PC-3 (cell line): Measurements from ENCODE around the gene ERP44. TPM values are rescaled to one million over a fixed set of nuclear protein-coding genes. Genes with fewer than 3 reads are reported as not detected.
"Not testable (repeated sequence)": the region's sequence is repeated elsewhere in the genome, so short reads cannot be mapped to it uniquely, and the experiment has no call there.

Source experiments
- ATAC-seq: fragments of 200-7000 bp; cut with Tn5 transposase; 2 replicates; pipeline ENCODE4 v1.9.1; 2020; ENCODE audit warnings: mild to moderate bottlenecking, moderate library complexity
- BruUV-seq: library from RNA; stranded (reverse); fragments of 400-500 nt; replicated peaks from 2 replicates; lab custom pipeline; 2021; lab: Mats Ljungman, UMichigan
- CTCF ChIA-PET: fragments of 300-600 bp; sonication (Branson Sonifier 250); formaldehyde crosslinking; loops from one replicate; lab custom pipeline; 2022; ENCODE audit warnings: antibody characterized with exemption; lab: Charles Lee
- POLR2A ChIA-PET: fragments of 300-600 bp; sonication (Branson Sonifier 250); formaldehyde crosslinking; loops from one replicate; lab custom pipeline; 2022; ENCODE audit warnings: antibody characterized with exemption; ENCODE audit not compliant: unreplicated experiment; lab: Charles Lee
- DNase-seq: peaks from one replicate; pipeline ENCODE4 v3.0.0-alpha.2; 2015
- H2AFZ ChIP-seq: fragments of 300-600 bp; sonication (generic); 2 replicates; pipeline ENCODE4 v1.6.0; 2016; ENCODE audit warnings: antibody characterized with exemption, low read length
- H3F3A ChIP-seq: fragments of 300-600 bp; sonication (generic); one replicate; pipeline ENCODE4 v1.6.0; 2017; ENCODE audit warnings: antibody characterized with exemption, low read length, control low read depth, mild to moderate bottlenecking; ENCODE audit not compliant: unreplicated experiment
- H3K27ac ChIP-seq: fragments of 300-600 bp; sonication (generic); 2 replicates; pipeline ENCODE4 v1.5.1; 2016; ENCODE audit warnings: mild to moderate bottlenecking, low read length
- H3K27me3 ChIP-seq: fragments of 300-600 bp; sonication (generic); 2 replicates; pipeline ENCODE4 v1.6.1; 2016; ENCODE audit warnings: low read length, mixed read lengths
- H3K36me3 ChIP-seq: fragments of 300-600 bp; sonication (generic); 2 replicates; pipeline ENCODE4 v1.6.1; 2016; ENCODE audit warnings: low read depth, mixed run types, low read length, mixed read lengths
- H3K4me1 ChIP-seq: fragments of 300-600 bp; sonication (generic); 2 replicates; pipeline ENCODE4 v1.5.1; 2016; ENCODE audit warnings: low read length; ENCODE audit not compliant: insufficient read depth
- H3K4me2 ChIP-seq: fragments of 300-600 bp; sonication (generic); 2 replicates; pipeline ENCODE4 v1.6.0; 2016; ENCODE audit warnings: low read length
- H3K4me3 ChIP-seq: fragments of 300-600 bp; sonication (generic); 2 replicates; pipeline ENCODE4 v1.5.1; 2016; ENCODE audit warnings: mild to moderate bottlenecking, low read length, mixed read lengths
- H3K79me2 ChIP-seq: fragments of 300-600 bp; sonication (generic); 2 replicates; pipeline ENCODE4 v1.6.1; 2017; ENCODE audit warnings: low read length, mixed read lengths
- H3K9ac ChIP-seq: fragments of 300-600 bp; sonication (generic); 2 replicates; pipeline ENCODE4 v1.6.0; 2016; ENCODE audit warnings: mild to moderate bottlenecking, low read length
- H3K9me2 ChIP-seq: fragments of 300-600 bp; sonication (generic); replicated peaks from 2 replicates; pipeline ENCODE4 v1.6.1; 2016; ENCODE audit warnings: mixed run types, low read length, mixed read lengths
- H3K9me3 ChIP-seq: fragments of 300-600 bp; sonication (generic); 2 replicates; pipeline ENCODE4 v1.6.1; 2016; ENCODE audit warnings: low read length, mixed read lengths
- H4K20me1 ChIP-seq: fragments of 300-600 bp; sonication (generic); 2 replicates; pipeline ENCODE4 v1.6.1; 2016; ENCODE audit warnings: low read length, mixed read lengths
- EZH2 ChIP-seq: fragments of 300-600 bp; sonication (generic); IDR thresholded peaks from one replicate; pipeline ENCODE4 v1.6.1; 2017; ENCODE audit warnings: antibody characterized with exemption, mild to moderate bottlenecking, low read length; ENCODE audit not compliant: unreplicated experiment
- EZH2phosphoT487 ChIP-seq: fragments of 300-600 bp; sonication (generic); IDR thresholded peaks from 2 replicates; pipeline ENCODE4 v1.6.1; 2018; ENCODE audit warnings: mild to moderate bottlenecking, antibody characterized with exemption, low read length, borderline replicate concordance
- intact Hi-C: fragments of 100-400 bp; cut with micrococcal nuclease; formaldehyde crosslinking; loops from 2 replicates; pipeline ENCODE4 v1.9.0; 2023
- total RNA-seq: library from RNA; depleted of rRNA; stranded (reverse); fragments of >200 nt; gene quantifications from 2 replicates; pipeline ENCODE4 v1.2.3, GENCODE V29; 2014
- TF ChIP-seq, protein P1 (sequence below): fragments of 300-600 bp; sonication (generic); conservative IDR thresholded peaks from 2 replicates; pipeline ENCODE4 v1.5.1; 2017; ENCODE audit warnings: antibody characterized with exemption, low read depth, mild to moderate bottlenecking, low read length

ERP44 gene
- total RNA-seq, 1 experiment from 2014 or later = 7.7 TPM

DNA sequence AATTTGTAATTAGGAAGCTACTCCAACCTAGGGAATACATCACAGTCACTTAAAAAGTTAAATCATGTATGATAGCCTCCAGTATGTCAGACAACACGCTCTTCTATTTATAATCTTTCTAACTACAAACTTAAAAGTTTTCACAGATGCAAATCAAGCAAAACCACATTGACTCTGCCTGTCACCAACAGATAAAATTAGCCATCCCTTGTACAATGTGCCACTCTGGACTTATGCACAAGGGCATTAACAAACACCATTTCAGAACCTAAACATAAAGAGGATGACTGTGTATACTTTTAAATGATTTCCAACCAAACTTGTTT lies 14.7 kb downstream of the ERP44 start:
- Histone ChIP-seq H3K79me2 (peaks cover 86% of the 10 kb centered on the region), H3K27me3 (no peaks in the 10 kb centered on the region), H3K9ac (no peak overlapping the region), H3K27ac (no peak overlapping the region), H3F3A (peaks cover 4% of the 10 kb centered on the region), H3K4me2 (no peak overlapping the region), H3K9me2 (no peaks in the 10 kb centered on the region), H4K20me1 (peaks cover 66% of the 10 kb centered on the region), H3K9me3 (no peaks in the 10 kb centered on the region), H3K36me3 (no peaks in the 10 kb centered on the region), H3K4me1 (peaks cover 25% of the 10 kb centered on the region), H2AFZ (no peak overlapping the region), H3K4me3 (no peak overlapping the region)
- intact Hi-C loops = no loop called here
- ATAC-seq (no peak), DNase-seq (no peak)
- BruUV-seq = no TSS peak
- POLR2A ChIA-PET = no interaction called here
- CTCF ChIA-PET = no interaction called here
- no peak for TF ChIP-seq EZH2phosphoT487
- TF ChIP-seq, protein P1, sequence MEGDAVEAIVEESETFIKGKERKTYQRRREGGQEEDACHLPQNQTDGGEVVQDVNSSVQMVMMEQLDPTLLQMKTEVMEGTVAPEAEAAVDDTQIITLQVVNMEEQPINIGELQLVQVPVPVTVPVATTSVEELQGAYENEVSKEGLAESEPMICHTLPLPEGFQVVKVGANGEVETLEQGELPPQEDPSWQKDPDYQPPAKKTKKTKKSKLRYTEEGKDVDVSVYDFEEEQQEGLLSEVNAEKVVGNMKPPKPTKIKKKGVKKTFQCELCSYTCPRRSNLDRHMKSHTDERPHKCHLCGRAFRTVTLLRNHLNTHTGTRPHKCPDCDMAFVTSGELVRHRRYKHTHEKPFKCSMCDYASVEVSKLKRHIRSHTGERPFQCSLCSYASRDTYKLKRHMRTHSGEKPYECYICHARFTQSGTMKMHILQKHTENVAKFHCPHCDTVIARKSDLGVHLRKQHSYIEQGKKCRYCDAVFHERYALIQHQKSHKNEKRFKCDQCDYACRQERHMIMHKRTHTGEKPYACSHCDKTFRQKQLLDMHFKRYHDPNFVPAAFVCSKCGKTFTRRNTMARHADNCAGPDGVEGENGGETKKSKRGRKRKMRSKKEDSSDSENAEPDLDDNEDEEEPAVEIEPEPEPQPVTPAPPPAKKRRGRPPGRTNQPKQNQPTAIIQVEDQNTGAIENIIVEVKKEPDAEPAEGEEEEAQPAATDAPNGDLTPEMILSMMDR = no peak
- no peak for TF ChIP-seq EZH2

DNA sequence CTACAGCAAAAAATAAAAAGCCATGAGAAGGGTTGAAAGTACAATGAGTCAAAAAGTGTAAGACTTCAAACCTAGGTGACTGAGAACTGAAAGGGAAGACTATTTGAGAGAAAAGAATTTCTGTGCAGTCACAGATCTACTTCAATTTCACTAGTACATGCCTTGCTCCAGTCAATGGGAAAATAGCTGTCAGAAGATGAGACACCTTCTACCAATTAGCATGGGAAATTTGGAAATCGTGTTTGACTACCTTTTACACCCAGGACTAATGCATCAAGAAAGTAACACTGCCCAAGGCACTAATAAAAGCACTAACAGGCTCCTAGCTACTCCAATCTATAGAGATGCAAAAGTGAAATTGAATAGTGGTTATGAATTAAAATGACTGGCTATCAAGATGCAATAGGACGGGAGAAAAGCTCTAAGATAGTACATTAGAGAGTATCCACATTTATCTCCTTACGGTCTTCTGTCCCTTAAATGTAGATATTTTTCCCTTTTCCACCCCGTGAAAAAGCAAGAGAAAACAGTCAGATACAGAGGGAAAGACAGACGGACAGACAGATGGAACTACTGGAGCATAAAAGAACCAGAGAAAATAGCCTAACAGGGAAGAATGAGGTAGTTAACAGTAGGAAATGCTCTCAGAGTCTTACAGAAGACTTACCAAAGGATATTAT lies 15.2 kb downstream of the ERP44 start:
- ChIA-PET CTCF (interaction anchor here (0.5 kb wide), 1 partner anchor 139 kb away, joined by 8 read pairs; no protein-coding TSS in a partner anchor), POLR2A (no interaction called here)
- H3K4me1 ChIP-seq = peaks cover 25% of the 10 kb centered on the region
- H3K4me2 ChIP-seq = peak overlapping the region; percentile 50
- H4K20me1 ChIP-seq = peaks cover 64% of the 10 kb centered on the region
- H3K79me2 ChIP-seq = peaks cover 80% of the 10 kb centered on the region
- no peaks in the 10 kb centered on the region for H3K9me3 ChIP-seq
- H2AFZ ChIP-seq = no peak overlapping the region
- no peak overlapping the region for H3K4me3 ChIP-seq
- no peaks in the 10 kb centered on the region for H3K27me3 ChIP-seq
- no peak overlapping the region for H3K9ac ChIP-seq
- no peak for DNase-seq
- BruUV-seq = no TSS peak
- intact Hi-C loops = no loop called here
- no peaks in the 10 kb centered on the region for H3K9me2 ChIP-seq
- H3K27ac ChIP-seq = no peak overlapping the region
- peak; percentile 24; the same call in 1 of the 2 replicates for ATAC-seq
- H3K36me3 ChIP-seq = no peaks in the 10 kb centered on the region
- peaks cover 4% of the 10 kb centered on the region for H3F3A ChIP-seq
- no peak for TF ChIP-seq EZH2
- TF ChIP-seq, protein P1 = no peak
- no peak for TF ChIP-seq EZH2phosphoT487

DNA sequence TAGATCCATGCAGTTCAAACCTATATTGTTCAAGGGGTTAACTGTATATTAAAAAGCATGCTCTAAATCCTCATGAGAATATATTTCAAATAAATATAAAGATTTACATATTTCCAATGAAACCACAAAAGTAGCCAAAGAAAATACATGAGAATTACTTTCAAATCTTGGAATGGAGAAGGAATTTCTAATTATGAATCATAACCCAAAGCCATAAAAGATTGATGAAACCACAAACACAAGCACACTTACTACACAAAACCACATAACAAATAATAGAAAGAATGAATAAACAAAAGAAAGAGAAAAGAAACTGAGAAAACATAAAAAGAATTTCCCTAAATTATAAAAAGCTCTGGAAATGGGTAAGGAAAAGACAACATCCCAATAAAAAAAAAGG lies 16.0 kb downstream of the ERP44 start:
- TF ChIP-seq EZH2 = no peak
- TF ChIP-seq, protein P1 = no peak
- ATAC-seq (peak; percentile 60), DNase-seq (peak; percentile 63)
- ChIA-PET POLR2A (no interaction called here), CTCF (no interaction called here)
- peaks cover 72% of the 10 kb centered on the region for H3K79me2 ChIP-seq
- H3K9me3 ChIP-seq = no peaks in the 10 kb centered on the region
- no peak overlapping the region for H3K27ac ChIP-seq
- H2AFZ ChIP-seq = no peak overlapping the region
- H3K27me3 ChIP-seq = no peaks in the 10 kb centered on the region
- intact Hi-C loops = no loop called here
- no TSS peak for BruUV-seq
- peaks cover 4% of the 10 kb centered on the region for H3F3A ChIP-seq
- no peak overlapping the region for H3K4me3 ChIP-seq
- peak overlapping the region; percentile 50 for H3K4me2 ChIP-seq
- no peaks in the 10 kb centered on the region for H3K9me2 ChIP-seq
- no peaks in the 10 kb centered on the region for H3K36me3 ChIP-seq
- peaks cover 56% of the 10 kb centered on the region for H4K20me1 ChIP-seq
- H3K9ac ChIP-seq = no peak overlapping the region
- peaks cover 22% of the 10 kb centered on the region for H3K4me1 ChIP-seq

- H3K36me3 ChIP-seq, H3K4me3 ChIP-seq, H3K9ac ChIP-seq, H3K4me1 ChIP-seq, CTCF ChIA-PET, BruUV-seq, H3K9me2 ChIP-seq, H2AFZ ChIP-seq, H3K27me3 ChIP-seq, H3F3A ChIP-seq, POLR2A ChIA-PET, ATAC-seq, H3K4me2 ChIP-seq, H3K27ac ChIP-seq, H3K9me3 ChIP-seq, intact Hi-C loops, DNase-seq, H4K20me1 ChIP-seq: not testable (repeated sequence)
- peaks cover 23% of the 10 kb centered on the region for H3K79me2 ChIP-seq
Observed at GRCh38 chr9:100076256-100076655, 22.5 kb downstream of the ERP44 start.
